ENCODE data around the gene ZNF787. TPM values are rescaled to one million over a fixed set of nuclear protein-coding genes. Genes with fewer than 3 reads are reported as not detected.

ZNF787 gene
- total RNA-seq, 1 experiment from 2014 or later, result 111 TPM

DNA sequence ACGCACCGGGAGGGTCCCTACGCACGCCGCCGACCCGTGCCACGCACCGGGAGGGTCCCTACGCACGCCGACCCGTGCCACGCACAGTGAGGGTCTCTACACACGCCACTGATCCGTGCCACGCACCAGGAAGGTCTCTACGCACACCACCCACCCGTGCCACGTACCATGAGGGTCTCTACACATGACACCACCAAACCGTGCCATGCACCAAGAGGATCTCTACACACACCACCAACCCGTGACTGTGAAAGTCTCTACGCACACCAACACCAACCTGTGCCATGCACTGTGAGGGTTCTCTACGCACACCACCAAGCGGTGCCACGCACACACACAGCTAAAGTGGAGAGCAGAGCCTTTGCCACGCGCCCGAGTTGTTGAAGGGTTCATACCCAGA is 16.7 kb downstream of the ZNF787 start:
- Histone ChIP-seq H3K9me2 (replicated peaks; ENCODE audit: low read length) (no peaks in the 10 kb centered on the region), H3K9ac (ENCODE audit: low read length) (no peak overlapping the region), H3K79me2 (ENCODE audit: low read length) (peaks cover 84% of the 10 kb centered on the region), H3K27ac (ENCODE audit: low read length) (no peak overlapping the region), H3K36me3 (ENCODE audit: low read depth, low read length) (peaks cover 30% of the 10 kb centered on the region), H3K4me2 (ENCODE audit: low read length) (no peak overlapping the region), H3K4me3 (ENCODE audit: low read length) (no peak overlapping the region), H2AFZ (ENCODE audit: low read length) (no peak overlapping the region), H3K9me3 (ENCODE audit: low read length) (no peaks in the 10 kb centered on the region), H4K20me1 (ENCODE audit: low read length) (peaks cover 65% of the 10 kb centered on the region), H3F3A (ENCODE audit: low read length, unreplicated experiment) (no peaks in the 10 kb centered on the region), H3K4me1 (ENCODE audit: insufficient read depth, low read length) (no peaks in the 10 kb centered on the region), H3K27me3 (ENCODE audit: low read length) (no peaks in the 10 kb centered on the region)
- ATAC-seq (no peak), DNase-seq (no peak)
- no peak for TF ChIP-seq EZH2 (IDR thresholded peaks at IDR 0.05; ENCODE audit: low read length, unreplicated experiment)
- TF ChIP-seq EZH2phosphoT487 (IDR thresholded peaks at IDR 0.05; ENCODE audit: borderline replicate concordance, low read length), result no peak
- TF ChIP-seq, protein P1, sequence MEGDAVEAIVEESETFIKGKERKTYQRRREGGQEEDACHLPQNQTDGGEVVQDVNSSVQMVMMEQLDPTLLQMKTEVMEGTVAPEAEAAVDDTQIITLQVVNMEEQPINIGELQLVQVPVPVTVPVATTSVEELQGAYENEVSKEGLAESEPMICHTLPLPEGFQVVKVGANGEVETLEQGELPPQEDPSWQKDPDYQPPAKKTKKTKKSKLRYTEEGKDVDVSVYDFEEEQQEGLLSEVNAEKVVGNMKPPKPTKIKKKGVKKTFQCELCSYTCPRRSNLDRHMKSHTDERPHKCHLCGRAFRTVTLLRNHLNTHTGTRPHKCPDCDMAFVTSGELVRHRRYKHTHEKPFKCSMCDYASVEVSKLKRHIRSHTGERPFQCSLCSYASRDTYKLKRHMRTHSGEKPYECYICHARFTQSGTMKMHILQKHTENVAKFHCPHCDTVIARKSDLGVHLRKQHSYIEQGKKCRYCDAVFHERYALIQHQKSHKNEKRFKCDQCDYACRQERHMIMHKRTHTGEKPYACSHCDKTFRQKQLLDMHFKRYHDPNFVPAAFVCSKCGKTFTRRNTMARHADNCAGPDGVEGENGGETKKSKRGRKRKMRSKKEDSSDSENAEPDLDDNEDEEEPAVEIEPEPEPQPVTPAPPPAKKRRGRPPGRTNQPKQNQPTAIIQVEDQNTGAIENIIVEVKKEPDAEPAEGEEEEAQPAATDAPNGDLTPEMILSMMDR (conservative IDR thresholded peaks at IDR 0.05; ENCODE audit: low read depth, low read length), result no peak
- BruUV-seq (replicated peaks), result no TSS peak
- intact Hi-C loops (cut with micrococcal nuclease), result no loop called here
- CTCF ChIA-PET, result interaction anchor here (1.0 kb wide), 2 partner anchors 67 to 229 kb away, joined by 4 to 5 read pairs; no protein-coding TSS in a partner anchor
- POLR2A ChIA-PET (ENCODE audit: unreplicated experiment), result no interaction called here

DNA sequence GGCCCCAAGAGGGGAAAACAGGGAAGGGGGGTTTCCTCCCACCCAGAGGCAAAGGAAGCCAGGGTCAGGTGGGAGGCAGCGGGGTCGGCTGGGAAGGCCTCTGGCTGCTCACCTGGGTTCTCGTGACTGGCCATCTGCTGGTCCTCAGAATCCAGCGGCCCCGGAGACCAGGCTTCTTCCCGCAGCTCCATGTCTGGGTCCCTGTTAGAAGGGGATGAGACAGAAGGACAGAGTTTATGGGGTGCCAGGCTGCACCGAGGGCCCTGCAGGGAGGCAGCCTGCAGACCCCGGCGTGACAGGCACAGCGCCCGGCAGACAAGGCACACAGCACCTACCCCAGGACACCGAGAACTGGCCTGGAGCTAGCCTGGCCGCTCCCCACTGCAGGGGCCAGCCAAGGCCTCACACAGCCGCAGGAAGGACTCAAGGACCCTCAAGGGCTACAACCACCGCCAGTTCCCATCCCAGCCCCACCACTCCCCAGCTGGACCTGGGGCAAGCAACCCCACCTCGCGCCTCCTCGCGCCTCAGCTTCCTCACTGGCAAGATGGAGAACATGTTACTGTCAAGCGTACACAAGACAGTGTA is 18.0 kb downstream of the ZNF787 start:
- no peaks in the 10 kb centered on the region for H3K9me2 ChIP-seq (replicated peaks; ENCODE audit: low read length)
- no peak for DNase-seq
- CTCF ChIA-PET, result no interaction called here
- no peaks in the 10 kb centered on the region for H3F3A ChIP-seq (ENCODE audit: low read length, unreplicated experiment)
- intact Hi-C loops (cut with micrococcal nuclease), result no loop called here
- H2AFZ ChIP-seq (ENCODE audit: low read length), result no peak overlapping the region
- ATAC-seq, result no peak
- no peak overlapping the region for H3K27ac ChIP-seq (ENCODE audit: low read length)
- TF ChIP-seq, protein P1 (conservative IDR thresholded peaks at IDR 0.05; ENCODE audit: low read depth, low read length), result no peak
- TF ChIP-seq EZH2 (IDR thresholded peaks at IDR 0.05; ENCODE audit: low read length, unreplicated experiment), result no peak
- TF ChIP-seq EZH2phosphoT487 (IDR thresholded peaks at IDR 0.05; ENCODE audit: borderline replicate concordance, low read length), result no peak
- POLR2A ChIA-PET (ENCODE audit: unreplicated experiment), result no interaction called here
- H3K79me2 ChIP-seq (ENCODE audit: low read length), result peaks cover 76% of the 10 kb centered on the region
- no peak overlapping the region for H3K4me2 ChIP-seq (ENCODE audit: low read length)
- no peaks in the 10 kb centered on the region for H3K4me1 ChIP-seq (ENCODE audit: insufficient read depth, low read length)
- peaks cover 53% of the 10 kb centered on the region for H4K20me1 ChIP-seq (ENCODE audit: low read length)
- BruUV-seq (replicated peaks), result no TSS peak
- H3K36me3 ChIP-seq (ENCODE audit: low read depth, low read length), result peaks cover 33% of the 10 kb centered on the region
- H3K27me3 ChIP-seq (ENCODE audit: low read length), result no peaks in the 10 kb centered on the region
- no peak overlapping the region for H3K4me3 ChIP-seq (ENCODE audit: low read length)
- H3K9ac ChIP-seq (ENCODE audit: low read length), result no peak overlapping the region
- no peaks in the 10 kb centered on the region for H3K9me3 ChIP-seq (ENCODE audit: low read length)

DNA sequence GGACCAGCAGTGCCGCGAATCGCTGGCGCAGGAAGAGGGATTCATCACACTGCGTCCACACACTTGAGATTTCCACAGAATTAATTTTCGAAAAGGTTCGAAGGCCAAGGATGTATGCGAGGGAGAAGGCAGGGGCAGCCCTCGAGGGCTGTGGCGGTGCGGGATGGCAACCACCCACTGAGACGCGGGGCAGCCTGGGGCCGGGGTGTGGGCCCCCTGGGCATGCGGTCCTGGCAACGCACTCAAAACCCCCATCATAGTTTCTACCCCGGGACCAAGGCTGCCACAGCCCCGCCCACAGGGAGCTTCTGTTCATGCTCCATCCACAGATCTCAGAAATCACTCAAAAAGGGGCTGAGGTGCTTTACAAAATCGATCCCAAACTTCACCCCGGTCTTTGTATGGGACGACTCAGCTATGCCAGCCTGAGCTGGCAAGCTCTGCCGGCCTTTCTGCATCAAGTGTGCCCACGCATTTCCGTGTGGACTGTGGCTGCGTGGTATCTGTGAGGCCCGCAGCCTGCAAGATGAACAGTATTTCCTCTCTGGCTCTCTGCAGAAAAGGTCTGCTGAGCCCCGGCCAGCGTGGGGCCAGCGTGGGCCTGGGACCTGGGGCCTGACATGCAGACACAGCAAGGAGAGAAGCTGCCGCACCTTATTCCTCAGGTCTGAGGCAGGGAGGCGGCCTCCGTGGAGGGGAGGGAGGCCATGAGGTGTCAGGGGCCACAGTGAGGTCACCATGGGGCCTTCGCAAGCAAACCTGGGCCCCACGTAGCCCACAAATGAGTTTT is 19.2 kb downstream of the ZNF787 start:
- intact Hi-C loops (cut with micrococcal nuclease), result no loop called here
- Histone ChIP-seq H3F3A (ENCODE audit: low read length, unreplicated experiment) (no peaks in the 10 kb centered on the region), H3K36me3 (ENCODE audit: low read depth, low read length) (peaks cover 42% of the 10 kb centered on the region), H3K9me2 (replicated peaks; ENCODE audit: low read length) (no peaks in the 10 kb centered on the region), H3K27ac (ENCODE audit: low read length) (no peak overlapping the region), H3K9ac (ENCODE audit: low read length) (no peak overlapping the region), H3K4me2 (ENCODE audit: low read length) (no peak overlapping the region), H3K27me3 (ENCODE audit: low read length) (no peaks in the 10 kb centered on the region), H3K4me1 (ENCODE audit: insufficient read depth, low read length) (no peaks in the 10 kb centered on the region), H3K4me3 (ENCODE audit: low read length) (no peak overlapping the region), H3K9me3 (ENCODE audit: low read length) (no peaks in the 10 kb centered on the region), H3K79me2 (ENCODE audit: low read length) (peaks cover 73% of the 10 kb centered on the region), H2AFZ (ENCODE audit: low read length) (no peak overlapping the region), H4K20me1 (ENCODE audit: low read length) (peaks cover 47% of the 10 kb centered on the region)
- BruUV-seq (replicated peaks), result TSS peak; percentile 25
- ATAC-seq (no peak), DNase-seq (no peak)
- TF ChIP-seq EZH2phosphoT487 (IDR thresholded peaks at IDR 0.05; ENCODE audit: borderline replicate concordance, low read length) (no peak), EZH2 (IDR thresholded peaks at IDR 0.05; ENCODE audit: low read length, unreplicated experiment) (no peak)
- TF ChIP-seq, protein P1 (conservative IDR thresholded peaks at IDR 0.05; ENCODE audit: low read depth, low read length), result no peak
- ChIA-PET POLR2A (ENCODE audit: unreplicated experiment) (no interaction called here), CTCF (no interaction called here)

All from PC-3 (cell line).